ENCODE measurements around the gene FGGY. TPM values are rescaled to one million over a fixed set of nuclear protein-coding genes. Genes with fewer than 3 reads are reported as not detected.

The FGGY gene
- total RNA-seq, 1 experiment from 2014 or later = 14.6 TPM

DNA sequence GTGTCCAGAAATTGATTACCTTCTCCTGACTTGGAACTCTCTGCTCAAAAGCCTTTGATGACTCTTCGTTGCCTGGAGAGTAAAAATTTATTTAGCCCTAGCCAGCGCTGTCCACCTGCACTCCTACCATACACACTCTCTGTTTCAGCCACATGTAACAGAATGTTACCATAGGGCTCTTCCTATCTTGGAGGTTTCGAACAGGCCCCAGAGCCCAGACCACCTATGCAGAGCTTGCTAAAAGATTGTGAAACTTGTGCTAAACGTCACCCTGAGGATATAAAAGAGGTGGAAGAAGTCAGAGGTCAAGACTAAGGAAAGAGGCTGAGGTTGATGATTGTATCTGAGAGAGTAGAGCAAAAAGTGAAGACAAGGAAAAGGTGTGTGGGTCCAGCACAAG lies 280.9 kb downstream of the FGGY start:
- H3K27me3 ChIP-seq (ENCODE audit: insufficient read depth, low read length) = no peaks in the 10 kb centered on the region
- no peak overlapping the region for H2BK12ac ChIP-seq (ENCODE audit: insufficient read length, low read depth, low read length)
- no peaks in the 10 kb centered on the region for H3K4me1 Mint-ChIP-seq
- no peaks in the 10 kb centered on the region for H4K20me1 ChIP-seq (ENCODE audit: control insufficient read depth, insufficient read depth, insufficient read length)
- H3K18ac ChIP-seq (ENCODE audit: insufficient read length, low read depth, low read length) = no peak overlapping the region
- H3K4me3 Mint-ChIP-seq = no peak overlapping the region
- peaks cover 3 to 7% of the 10 kb centered on the region in 2 experiments; a peak in 4 of 5 replicates for H3K9me3 Mint-ChIP-seq
- H3K36me3 Mint-ChIP-seq (ENCODE audit: insufficient read depth in 1 of 3, low read depth in 3 of 3) = peaks cover 2 to 7% (median 6%) of the 10 kb centered on the region in 3 experiments; a peak in 5 of 7 replicates
- H3K9me3 ChIP-seq (ENCODE audit: control insufficient read depth, low read depth, low read length) = no peaks in the 10 kb centered on the region
- H3K23me2 ChIP-seq (ENCODE audit: insufficient read length, low read depth, low read length, poor library complexity, severe bottlenecking) = no peaks in the 10 kb centered on the region
- no peaks in the 10 kb centered on the region for H3K4me1 ChIP-seq (ENCODE audit: insufficient read depth, low read length)
- H2BK120ac ChIP-seq (ENCODE audit: low read depth, low read length, poor library complexity, severe bottlenecking) = no peak overlapping the region
- H3K27ac Mint-ChIP-seq = no peak overlapping the region
- TF ChIP-seq, protein P1, sequence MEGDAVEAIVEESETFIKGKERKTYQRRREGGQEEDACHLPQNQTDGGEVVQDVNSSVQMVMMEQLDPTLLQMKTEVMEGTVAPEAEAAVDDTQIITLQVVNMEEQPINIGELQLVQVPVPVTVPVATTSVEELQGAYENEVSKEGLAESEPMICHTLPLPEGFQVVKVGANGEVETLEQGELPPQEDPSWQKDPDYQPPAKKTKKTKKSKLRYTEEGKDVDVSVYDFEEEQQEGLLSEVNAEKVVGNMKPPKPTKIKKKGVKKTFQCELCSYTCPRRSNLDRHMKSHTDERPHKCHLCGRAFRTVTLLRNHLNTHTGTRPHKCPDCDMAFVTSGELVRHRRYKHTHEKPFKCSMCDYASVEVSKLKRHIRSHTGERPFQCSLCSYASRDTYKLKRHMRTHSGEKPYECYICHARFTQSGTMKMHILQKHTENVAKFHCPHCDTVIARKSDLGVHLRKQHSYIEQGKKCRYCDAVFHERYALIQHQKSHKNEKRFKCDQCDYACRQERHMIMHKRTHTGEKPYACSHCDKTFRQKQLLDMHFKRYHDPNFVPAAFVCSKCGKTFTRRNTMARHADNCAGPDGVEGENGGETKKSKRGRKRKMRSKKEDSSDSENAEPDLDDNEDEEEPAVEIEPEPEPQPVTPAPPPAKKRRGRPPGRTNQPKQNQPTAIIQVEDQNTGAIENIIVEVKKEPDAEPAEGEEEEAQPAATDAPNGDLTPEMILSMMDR (conservative IDR thresholded peaks at IDR 0.05) = no peak
- no peak overlapping the region for H2BK15ac ChIP-seq (ENCODE audit: low read depth, low read length)
- H4K8ac ChIP-seq (replicated peaks; ENCODE audit: insufficient read length, low read depth, low read length) = no peak overlapping the region
- H3K23ac ChIP-seq (ENCODE audit: insufficient read length, low read depth, low read length) = no peak overlapping the region
- no peak overlapping the region for H4K5ac ChIP-seq (ENCODE audit: insufficient read length, low read depth, low read length)
- no peaks in the 10 kb centered on the region for H3K27me3 Mint-ChIP-seq (ENCODE audit: low read depth)
- H3K27ac ChIP-seq (ENCODE audit: insufficient read length, low read depth, low read length) = no peak overlapping the region
- DNase-seq = no peak
- no peak overlapping the region for H4K91ac ChIP-seq (ENCODE audit: insufficient read length, low read depth, low read length)
- H3K79me2 ChIP-seq (ENCODE audit: insufficient read depth, low read length) = no peaks in the 10 kb centered on the region
- H3K79me1 ChIP-seq (ENCODE audit: insufficient read depth, low read depth, low read length, poor library complexity, severe bottlenecking) = no peaks in the 10 kb centered on the region
- H2AFZ ChIP-seq (ENCODE audit: low read length) = no peak overlapping the region
- H3T11ph ChIP-seq (ENCODE audit: low read length) = no peak overlapping the region
- no peak overlapping the region for H2BK20ac ChIP-seq (ENCODE audit: low read depth, low read length, poor library complexity, severe bottlenecking)
- no peak overlapping the region for H3K14ac ChIP-seq (ENCODE audit: insufficient read depth, low read length)
- H3K9ac ChIP-seq (ENCODE audit: extremely low read depth, insufficient read length, low read length) = no peak overlapping the region
- no peak overlapping the region for H3K4ac ChIP-seq (ENCODE audit: low read depth, low read length)
- H3K56ac ChIP-seq (ENCODE audit: insufficient read length, low read depth, low read length) = no peak overlapping the region
- H3K4me2 ChIP-seq (ENCODE audit: insufficient read depth, insufficient read length, low read length) = no peak overlapping the region
- no CpG with 5 or more reads among the region's 4 CpGs for WGBS (ENCODE audit: extremely low coverage, insufficient read length, low lambda C conversion rate)
- H2AK5ac ChIP-seq (ENCODE audit: insufficient read length, low read length) = no peak overlapping the region
- no peak overlapping the region for H2BK5ac ChIP-seq (ENCODE audit: insufficient read length, low read length)
